SK-N-MC (cell line): ENCODE measurements around the gene TRIM44.
"Not testable (repeated sequence)": the region's sequence is repeated elsewhere in the genome, so short reads cannot be mapped to it uniquely, and the experiment has no call there.

Experiments
- EZH2 ChIP-seq: fragments of 200-600 bp; sonication (generic); IDR thresholded peaks from one replicate; pipeline ENCODE4 v1.6.1; 2017; ENCODE audit warnings: antibody characterized with exemption
- FOXP2 ChIP-seq: optimal IDR thresholded peaks from 2 replicates; pipeline ENCODE3; 2011; ENCODE audit warnings: mild to moderate bottlenecking, moderate library complexity; ENCODE audit not compliant: insufficient read depth; ENCODE audit errors: extremely low read length, control extremely low read depth
- POLR2AphosphoS5 ChIP-seq: IDR thresholded peaks from 2 replicates; pipeline ENCODE4 v1.6.1; 2012; ENCODE audit warnings: mild to moderate bottlenecking, low read depth, low read length, borderline replicate concordance

DNA sequence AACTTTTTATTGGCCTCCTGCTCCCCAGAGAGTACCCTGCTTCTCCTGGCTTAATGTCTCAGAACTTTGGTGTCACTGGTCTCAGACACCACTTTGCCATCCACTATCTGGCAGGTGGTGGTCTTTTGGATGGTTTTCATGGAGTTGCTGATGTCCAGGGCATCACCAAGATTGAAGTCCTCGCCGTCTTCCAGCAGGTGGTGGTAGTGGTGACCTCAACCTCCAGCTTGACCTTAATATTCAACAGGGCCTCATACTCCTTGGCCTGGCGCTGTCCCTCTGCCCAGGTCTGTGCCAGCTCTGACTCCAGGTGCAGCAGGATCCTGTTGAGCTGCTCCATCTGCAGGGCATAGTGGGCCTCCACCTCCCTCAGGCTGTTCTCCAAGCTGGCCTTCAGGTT lies 197.6 kb downstream of the TRIM44 start:
- not testable (repeated sequence) for TF ChIP-seq POLR2AphosphoS5, EZH2, FOXP2
